DND-41 (cell line): Measurements from ENCODE around the gene DBX1.

ENCODE experiments used
- CTCF ChIP-seq: IDR thresholded peaks from 2 replicates; pipeline ENCODE4 v1.5.1; 2012; ENCODE audit warnings: borderline replicate concordance, low read length, moderate library complexity, mild to moderate bottlenecking; ENCODE audit not compliant: poor library complexity, severe bottlenecking; ENCODE audit errors: extremely low read depth
- EZH2 ChIP-seq: IDR thresholded peaks from 3 replicates; pipeline ENCODE4 v1.6.1; 2012; ENCODE audit warnings: borderline replicate concordance, low read depth, mild to moderate bottlenecking, moderate library complexity, low read length, inconsistent platforms; ENCODE audit not compliant: severe bottlenecking

GRCh38 chr11:20201231-20201630 is 41.0 kb upstream of the DBX1 start:
- TF ChIP-seq EZH2 = no peak
- TF ChIP-seq CTCF = no peak
